Pancreas (tissue), 10 donors: ENCODE results near the gene NUAK1. TPM values are rescaled to one million over a fixed set of nuclear protein-coding genes. Genes with fewer than 3 reads are reported as not detected.

Experiments used
- ATAC-seq, 4 donors: fragments of 200-7000 bp; cut with Tn5 transposase; one replicate each; pipeline versions ENCODE4 v1.8.0 to v1.9.1; 2020; ENCODE audit warnings: mild to moderate bottlenecking in 4 of 4, moderate library complexity in 4 of 4
- DNase-seq, 6 donors: peaks; one replicate each; pipeline ENCODE4 v3.0.0-alpha.2; 2020
- FAIRE-seq: peaks from 2 replicates; lab custom pipeline; 2012; peaks lifted over from hg19 to GRCh38; lab: Jason Lieb, UNC
- H3K27ac ChIP-seq, 4 donors: fragments of 200-600 bp; sonication (generic); 1 replicate in 3 of 4; 2 replicates in 1 of 4; pipeline versions ENCODE4 v1.5.0 to v1.8.0; 2020
- H3K27me3 ChIP-seq, 4 donors: fragments of 200-600 bp; one replicate each; pipeline ENCODE4 v1.8.0; 2021
- H3K36me3 ChIP-seq, 3 donors: fragments of 200-600 bp; sonication (generic) in 1 of 3; one replicate each; pipeline versions ENCODE4 v1.5.0 to v1.8.0; 2020 to 2021
- H3K4me1 ChIP-seq, 3 donors: fragments of 200-600 bp; one replicate each; pipeline ENCODE4 v1.8.0; 2021
- H3K4me3 ChIP-seq, 4 donors: fragments of 200-600 bp; sonication (generic) in 2 of 4; one replicate each; pipeline versions ENCODE4 v1.5.0 to v1.8.0; 2020 to 2021
- H3K9me3 ChIP-seq, 4 donors: fragments of 200-600 bp; one replicate each; pipeline ENCODE4 v1.8.0; 2021
- CTCF ChIP-seq, 4 donors: fragments of 200-600 bp; sonication (generic) in 3 of 4; IDR thresholded peaks; one replicate each; pipeline versions ENCODE4 v1.5.0 to v1.8.0; 2021; ENCODE audit warnings: antibody characterized with exemption in 4 of 4
- WGBS, 2 donors: extraction: QIAGEN DNeasy Blood & Tissue Kit; methylation state at CpG; one replicate each; pipeline ENCODE4 v1.1.7; 2013; 5-methylcytosine and 5-hydroxymethylcytosine counted together
- intact Hi-C, 3 donors: fragments of 100-400 bp; cut with DNase I; formaldehyde crosslinking; loops; one replicate each; pipeline versions ENCODE4 v1.11.1 to v1.14.2; 2022
- polyA plus RNA-seq, 2 donors: library from polyadenylated mRNA; stranded (reverse); fragments of 200-250 nt; gene quantifications; one replicate each; pipeline ENCODE4 v1.2.3, GENCODE V29; 2013
- total RNA-seq, 6 donors: library from RNA; stranded (reverse); fragmentation: NEBNext Ultra II Directional in 4 of 6; extraction: Animal tissue kit (Norgen Biotek cat#: 25700) in 4 of 6; gene quantifications; one replicate each; pipeline versions ENCODE4 v1.2.1 to v1.2.4, GENCODE V29; 2021 to 2023
- donor health status: healthy with polysubstance abuse.
- donor health status: DM: no; HTN: no; CAD: no; lungs with moderate emphysema.
- donor health status: DM: no; HTN: no; CAD: no.
- donor health status: control.
- donor health status: control.
- donor health status: Bipolar disorder and iron deficiency.
- donor health status: DM: yes; HTN: yes; CAD: no.
- donor health status: DM: no; HTN: no; CAD: no.
- donor health status: DM: no; HTN: no; CAD: no.
- donor health status: DM: yes; HTN: yes; CAD: no.

NUAK1 gene
- total and polyA plus RNA-seq, 8 donors: 1.6 to 6.5 (median 2.6) TPM

DNA sequence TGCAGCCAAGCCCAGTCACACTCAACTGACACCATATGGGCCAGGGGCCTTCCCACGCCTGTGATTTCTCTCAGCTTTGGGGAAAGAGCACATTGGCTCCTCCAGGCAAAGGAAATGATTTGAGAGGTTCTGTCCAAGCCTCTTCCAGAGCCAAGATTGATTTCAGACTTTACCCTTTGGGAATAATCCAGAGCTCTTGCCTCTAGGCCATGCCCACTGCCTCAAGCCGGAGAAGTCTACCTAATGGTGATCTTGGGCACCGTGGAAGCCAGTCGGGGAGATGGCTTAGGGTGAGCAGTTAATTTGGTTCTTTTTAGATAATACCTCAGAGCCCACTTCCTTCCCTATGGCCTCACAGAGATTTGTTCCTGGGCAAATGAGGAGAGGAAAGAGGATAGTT is 45.0 kb upstream of the NUAK1 start:
- Histone ChIP-seq H3K36me3 (no peaks in the 10 kb centered on the region), H3K9me3 (no peaks in the 10 kb centered on the region), H3K27me3 (no peaks in the 10 kb centered on the region), H3K27ac (no peak overlapping the region), H3K4me3 (no peak overlapping the region), H3K4me1 (no peaks in the 10 kb centered on the region)
- no peak for DNase-seq
- FAIRE-seq: no peak
- TF ChIP-seq CTCF (IDR thresholded peaks at IDR 0.05): no peak
- WGBS, 2 donors: 91 to 94% methylated on average over 4 of the region's 4 CpGs
- no peak for ATAC-seq
- intact Hi-C loops: no loop called here

DNA sequence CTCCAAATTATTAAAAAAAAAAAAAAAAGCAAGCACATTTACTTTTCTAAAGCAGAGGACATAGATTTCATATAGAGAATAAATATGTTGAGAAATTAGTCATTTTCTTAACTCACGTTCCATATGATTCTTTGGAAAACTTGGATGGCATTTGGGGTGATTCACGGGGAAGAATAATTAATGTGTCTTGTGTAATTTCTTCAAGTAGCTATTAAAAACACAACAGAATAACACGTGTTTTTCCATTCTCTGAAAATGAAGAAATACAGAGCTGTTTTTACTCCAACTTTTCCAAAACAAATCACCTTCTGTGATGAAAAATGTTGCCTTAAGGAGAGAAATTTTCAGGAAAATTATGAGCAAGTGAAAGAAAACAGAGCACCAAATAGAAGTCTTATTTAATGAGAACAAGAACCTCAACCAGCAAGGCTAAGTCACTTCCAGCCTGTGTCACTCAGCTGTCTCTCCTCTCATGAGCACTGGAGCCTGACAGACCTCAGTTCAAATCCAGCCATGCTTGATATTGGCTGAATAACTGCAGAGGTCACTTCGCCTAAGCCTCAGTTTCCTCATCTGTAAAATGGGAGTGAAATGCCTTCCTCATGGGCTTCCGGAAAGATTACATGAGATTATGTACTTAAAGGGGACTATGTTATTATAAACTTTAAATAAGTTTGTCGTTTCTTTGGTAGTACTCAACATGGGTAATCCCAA is 42.8 kb upstream of the NUAK1 start:
- Histone ChIP-seq H3K4me3 (no peak overlapping the region), H3K27me3 (no peaks in the 10 kb centered on the region), H3K36me3 (no peaks in the 10 kb centered on the region), H3K27ac (no peak overlapping the region), H3K9me3 (no peaks in the 10 kb centered on the region), H3K4me1 (no peaks in the 10 kb centered on the region)
- WGBS, 2 donors: 81 to 85% methylated on average over 6 of the region's 6 CpGs
- DNase-seq (no peak), ATAC-seq (no peak), FAIRE-seq (no peak)
- TF ChIP-seq CTCF (IDR thresholded peaks at IDR 0.05): no peak
- intact Hi-C loops: no loop called here

DNA sequence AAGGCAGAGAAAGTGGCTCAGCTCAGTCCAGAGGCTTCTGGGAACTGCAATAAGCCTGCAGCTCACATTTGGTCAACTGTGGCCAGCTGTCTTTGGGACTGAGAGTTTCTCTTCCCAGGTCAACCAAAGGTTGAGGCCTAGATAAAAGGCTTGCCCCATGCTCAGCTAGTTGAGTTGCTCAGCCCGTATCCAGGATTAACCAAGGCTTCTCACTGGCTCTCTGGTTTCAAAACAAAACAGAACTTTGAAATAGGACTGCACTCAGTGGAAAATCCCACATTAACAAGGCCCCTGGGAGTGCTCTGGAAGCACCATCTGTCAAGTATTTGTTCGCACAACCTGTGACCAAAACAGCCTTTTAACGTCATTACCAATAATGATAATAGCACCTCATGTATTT is 40.3 kb upstream of the NUAK1 start:
- intact Hi-C loops: no loop called here
- H3K9me3 ChIP-seq: no peaks in the 10 kb centered on the region
- no peaks in the 10 kb centered on the region for H3K27me3 ChIP-seq
- H3K4me1 ChIP-seq: no peaks in the 10 kb centered on the region
- ATAC-seq (peak in 3 of 4 donors; percentile 17 to 84 (median 79)), FAIRE-seq (no peak), DNase-seq (no peak)
- no peak overlapping the region for H3K4me3 ChIP-seq
- H3K36me3 ChIP-seq: no peaks in the 10 kb centered on the region
- no peak for TF ChIP-seq CTCF (IDR thresholded peaks at IDR 0.05)
- H3K27ac ChIP-seq: peak overlapping the region in 1 of 4 donors; percentile 4
- 63 to 68% methylated on average over 3 of the region's 3 CpGs for WGBS, 2 donors

DNA sequence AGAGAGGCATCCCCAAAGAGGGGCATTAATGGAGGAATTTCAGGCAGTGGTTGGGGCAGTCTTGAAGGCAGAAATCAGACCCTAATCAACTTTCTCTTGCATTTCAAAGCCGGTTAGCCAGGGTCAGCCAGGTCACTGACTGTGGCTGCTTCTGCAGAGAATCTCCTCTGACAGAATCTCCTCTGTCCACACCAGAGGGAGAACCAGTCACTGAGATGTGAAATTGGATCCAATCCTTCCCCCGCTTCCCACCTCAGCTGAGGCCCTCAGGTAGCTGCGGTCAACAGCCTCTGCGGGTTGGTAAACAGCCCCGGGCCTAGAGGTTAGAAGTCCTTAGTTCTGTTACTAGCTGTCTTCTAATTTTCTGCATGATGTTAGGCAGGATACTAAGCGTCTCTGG is 39.8 kb upstream of the NUAK1 start:
- intact Hi-C loops: no loop called here
- no peak for DNase-seq
- Histone ChIP-seq H3K27me3 (no peaks in the 10 kb centered on the region), H3K9me3 (no peaks in the 10 kb centered on the region), H3K27ac (peak overlapping the region in 1 of 4 donors; percentile 17), H3K4me1 (no peaks in the 10 kb centered on the region), H3K36me3 (no peaks in the 10 kb centered on the region), H3K4me3 (no peak overlapping the region)
- FAIRE-seq: no peak
- 83 to 88% methylated on average over 6 of the region's 6 CpGs for WGBS, 2 donors
- TF ChIP-seq CTCF (IDR thresholded peaks at IDR 0.05): no peak
- no peak for ATAC-seq

DNA sequence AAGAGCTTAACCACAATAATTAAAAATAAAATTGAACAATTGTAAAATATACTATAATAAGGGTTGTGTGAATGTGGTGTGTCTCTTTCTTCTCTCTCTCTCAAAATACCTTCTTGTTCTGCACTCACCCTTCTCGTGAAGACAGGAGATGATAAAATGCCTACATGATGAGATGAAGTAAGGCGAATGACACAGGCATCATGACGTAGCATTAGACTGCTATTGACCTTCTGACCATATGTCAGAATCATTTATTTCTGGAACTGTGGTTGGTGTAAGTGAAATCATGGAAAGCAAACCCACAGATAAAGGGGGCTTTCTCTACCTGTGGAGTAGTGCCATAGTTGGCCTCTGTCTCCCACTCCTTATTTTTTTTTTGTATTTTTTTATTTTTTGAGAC is 37.8 kb upstream of the NUAK1 start:
- no peaks in the 10 kb centered on the region for H3K4me1 ChIP-seq
- H3K9me3 ChIP-seq: no peaks in the 10 kb centered on the region
- no peak for TF ChIP-seq CTCF (IDR thresholded peaks at IDR 0.05)
- no peak overlapping the region for H3K27ac ChIP-seq
- no peaks in the 10 kb centered on the region for H3K36me3 ChIP-seq
- no peaks in the 10 kb centered on the region for H3K27me3 ChIP-seq
- 79 to 90% methylated on average over 3 of the region's 3 CpGs for WGBS, 2 donors
- DNase-seq (no peak), ATAC-seq (no peak), FAIRE-seq (no peak)
- intact Hi-C loops: no loop called here
- no peak overlapping the region for H3K4me3 ChIP-seq
